ENCODE data around the gene UNC79.

UNC79 gene

GRCh38 chr14:93723001-93723400 is 292.3 kb downstream of the UNC79 start:
- DNase-seq (ENCODE audit: low read depth in 1 of 2, low spot score in 1 of 2): no peak

GRCh38 chr14:93725002-93725582 is 294.4 kb downstream of the UNC79 start:
- no peak for DNase-seq (ENCODE audit: low read depth in 1 of 2, low spot score in 1 of 2)

GRCh38 chr14:93725993-93726392 is 295.3 kb downstream of the UNC79 start:
- no peak for DNase-seq (ENCODE audit: low read depth in 1 of 2, low spot score in 1 of 2)

GRCh38 chr14:93727039-93727740 is 296.5 kb downstream of the UNC79 start:
- no peak for DNase-seq (ENCODE audit: low read depth in 1 of 2, low spot score in 1 of 2)

- DNase-seq (ENCODE audit: low read depth in 1 of 2, low spot score in 1 of 2): no peak
Measured at GRCh38 chr14:93727917-93728650, 297.3 kb downstream of the UNC79 start.

- no peak for DNase-seq (ENCODE audit: low read depth in 1 of 2, low spot score in 1 of 2)
Measured at GRCh38 chr14:93728651-93729016, 297.9 kb downstream of the UNC79 start.

- no peak for DNase-seq (ENCODE audit: low read depth in 1 of 2, low spot score in 1 of 2)
Measured at GRCh38 chr14:93729993-93730392, 299.3 kb downstream of the UNC79 start.

GRCh38 chr14:93731753-93732152 is 301.0 kb downstream of the UNC79 start:
- DNase-seq (ENCODE audit: low read depth in 1 of 2, low spot score in 1 of 2): no peak

GRCh38 chr14:93732524-93732923 is 301.8 kb downstream of the UNC79 start:
- no peak for DNase-seq (ENCODE audit: low read depth in 1 of 2, low spot score in 1 of 2)

- no peak for DNase-seq (ENCODE audit: low read depth in 1 of 2, low spot score in 1 of 2)
Measured at GRCh38 chr14:93733231-93733630, 302.5 kb downstream of the UNC79 start.

GRCh38 chr14:93733631-93734030 is 302.9 kb downstream of the UNC79 start:
- DNase-seq (ENCODE audit: low read depth in 1 of 2, low spot score in 1 of 2): no peak

GRCh38 chr14:93734086-93734822 is 303.5 kb downstream of the UNC79 start:
- DNase-seq (ENCODE audit: low read depth in 1 of 2, low spot score in 1 of 2): no peak

GRCh38 chr14:93735206-93735605 is 304.5 kb downstream of the UNC79 start:
- no peak for DNase-seq (ENCODE audit: low read depth in 1 of 2, low spot score in 1 of 2)

GRCh38 chr14:93736378-93737014 is 305.8 kb downstream of the UNC79 start:
- no peak for DNase-seq (ENCODE audit: low read depth in 1 of 2, low spot score in 1 of 2)

- no peak for DNase-seq (ENCODE audit: low read depth in 1 of 2, low spot score in 1 of 2)
Measured at GRCh38 chr14:93737634-93738033, 306.9 kb downstream of the UNC79 start.

- no peak for DNase-seq (ENCODE audit: low read depth in 1 of 2, low spot score in 1 of 2)
Measured at GRCh38 chr14:93741556-93742230, 311.0 kb downstream of the UNC79 start.

- DNase-seq (ENCODE audit: low read depth in 1 of 2, low spot score in 1 of 2): no peak
Measured at GRCh38 chr14:93742761-93743160, 312.0 kb downstream of the UNC79 start.

- no peak for DNase-seq (ENCODE audit: low read depth in 1 of 2, low spot score in 1 of 2)
Measured at GRCh38 chr14:93743270-93744060, 312.7 kb downstream of the UNC79 start.

GRCh38 chr14:93744176-93744575 is 313.4 kb downstream of the UNC79 start:
- no peak for DNase-seq (ENCODE audit: low read depth in 1 of 2, low spot score in 1 of 2)

GRCh38 chr14:93744876-93745275 is 314.1 kb downstream of the UNC79 start:
- no peak for DNase-seq (ENCODE audit: low read depth in 1 of 2, low spot score in 1 of 2)
